ENCODE measurements around the gene AFAP1L2.

GRCh38 chr10:114405011-114405350 lies 679 bp upstream of the AFAP1L2 start:
- no peak for TF ChIP-seq CTCF (conservative IDR thresholded peaks at IDR 0.05; ENCODE audit: low read length)
- no peak for TF ChIP-seq EZH2phosphoT487 (IDR thresholded peaks at IDR 0.05; ENCODE audit: borderline replicate concordance, low read depth, low read length)
